Suprapubic skin (tissue), 4 donors: ENCODE results near the gene SFRP4. TPM values are rescaled to one million over a fixed set of nuclear protein-coding genes. Genes with fewer than 3 reads are reported as not detected.

Source experiments
- DNase-seq, 2 donors: peaks; one replicate each; pipeline ENCODE4 v3.0.0-alpha.2; 2019; ENCODE audit warnings: low spot score in 2 of 2
- H3K27ac ChIP-seq: fragments of 200-600 bp; sonication (generic); one replicate; pipeline ENCODE4 v1.5.1; 2019
- H3K27me3 ChIP-seq: fragments of 200-600 bp; sonication (generic); one replicate; pipeline ENCODE4 v1.5.1; 2019
- H3K36me3 ChIP-seq: fragments of 200-600 bp; sonication (generic); one replicate; pipeline ENCODE4 v1.5.1; 2019
- H3K4me1 ChIP-seq: fragments of 200-600 bp; sonication (generic); one replicate; pipeline ENCODE4 v1.5.1; 2019
- H3K4me3 ChIP-seq: fragments of 200-600 bp; sonication (generic); one replicate; pipeline ENCODE4 v1.5.1; 2019; ENCODE audit warnings: mild to moderate bottlenecking
- H3K9me3 ChIP-seq: fragments of 200-600 bp; sonication (generic); one replicate; pipeline ENCODE4 v1.5.1; 2019
- EP300 ChIP-seq: sonication (generic); formaldehyde crosslinking; IDR thresholded peaks from one replicate; pipeline ENCODE4 v1.6.1; 2017; ENCODE audit warnings: antibody characterized with exemption
- POLR2A ChIP-seq, 2 donors: fragments of 450-650 bp; IDR thresholded peaks; one replicate each; pipeline ENCODE4 v1.6.1; 2017; ENCODE audit warnings: antibody characterized with exemption in 2 of 2, mild to moderate bottlenecking in 2 of 2, moderate library complexity in 2 of 2
- POLR2AphosphoS5 ChIP-seq, 3 donors: sonication (generic); formaldehyde crosslinking; IDR thresholded peaks; one replicate each; pipeline ENCODE4 v1.6.1; 2017; ENCODE audit warnings: antibody characterized with exemption in 3 of 3
- WGBS: methylation state at CpG from one replicate; pipeline ENCODE4 v1.1.5; 2018; 5-methylcytosine and 5-hydroxymethylcytosine counted together
- total RNA-seq, 4 donors: library from RNA; depleted of rRNA; stranded (reverse); fragments of >200 nt; gene quantifications; one replicate each; pipeline ENCODE4 v1.1.0, GENCODE V29; 2016
- TF ChIP-seq, protein P1 (sequence below), 2 donors: fragments of 200-600 bp in 1 of 2; fragments of 450-650 bp in 1 of 2; sonication (generic) in 1 of 2; IDR thresholded peaks; one replicate each; pipeline ENCODE4 v1.5.1; 2016 to 2019; ENCODE audit warnings: antibody characterized with exemption in 2 of 2, mild to moderate bottlenecking in 1 of 2, moderate library complexity in 1 of 2

Gene SFRP4
- total RNA-seq, 4 donors from 2014 or later = 0.17 to 0.68 (median 0.34) TPM; not detected in 1

DNA sequence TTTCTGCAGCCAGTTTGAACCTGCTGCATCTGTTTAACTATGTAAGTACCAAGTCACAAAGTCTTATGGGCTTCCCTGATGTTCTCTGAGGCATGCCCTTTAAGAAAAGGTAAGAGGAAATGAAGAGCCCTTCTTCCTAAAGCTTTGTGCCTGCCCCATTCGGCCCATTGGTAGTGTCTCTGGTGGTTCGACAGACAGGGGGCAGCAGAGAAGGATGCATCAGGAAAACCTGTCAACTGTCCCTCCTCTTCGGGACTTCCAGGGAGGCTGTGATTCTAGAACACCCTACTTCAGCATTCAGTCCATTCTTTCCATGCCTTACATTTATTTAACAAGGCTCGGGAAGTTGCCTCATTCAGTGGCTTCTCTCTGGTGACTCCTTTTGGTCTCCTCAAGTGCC lies 1.9 kb upstream of the SFRP4 start:
- no peaks in the 10 kb centered on the region for H3K36me3 ChIP-seq
- WGBS = 61% methylated on average over 4 of the region's 4 CpGs
- H3K27me3 ChIP-seq = peaks cover 26% of the 10 kb centered on the region
- no peak overlapping the region for H3K4me3 ChIP-seq
- H3K4me1 ChIP-seq = peaks cover 26% of the 10 kb centered on the region
- no peaks in the 10 kb centered on the region for H3K9me3 ChIP-seq
- TF ChIP-seq POLR2AphosphoS5 (IDR thresholded peaks at IDR 0.05) (no peak), EP300 (no peak), POLR2A (IDR thresholded peaks at IDR 0.05) (no peak)
- TF ChIP-seq, protein P1, sequence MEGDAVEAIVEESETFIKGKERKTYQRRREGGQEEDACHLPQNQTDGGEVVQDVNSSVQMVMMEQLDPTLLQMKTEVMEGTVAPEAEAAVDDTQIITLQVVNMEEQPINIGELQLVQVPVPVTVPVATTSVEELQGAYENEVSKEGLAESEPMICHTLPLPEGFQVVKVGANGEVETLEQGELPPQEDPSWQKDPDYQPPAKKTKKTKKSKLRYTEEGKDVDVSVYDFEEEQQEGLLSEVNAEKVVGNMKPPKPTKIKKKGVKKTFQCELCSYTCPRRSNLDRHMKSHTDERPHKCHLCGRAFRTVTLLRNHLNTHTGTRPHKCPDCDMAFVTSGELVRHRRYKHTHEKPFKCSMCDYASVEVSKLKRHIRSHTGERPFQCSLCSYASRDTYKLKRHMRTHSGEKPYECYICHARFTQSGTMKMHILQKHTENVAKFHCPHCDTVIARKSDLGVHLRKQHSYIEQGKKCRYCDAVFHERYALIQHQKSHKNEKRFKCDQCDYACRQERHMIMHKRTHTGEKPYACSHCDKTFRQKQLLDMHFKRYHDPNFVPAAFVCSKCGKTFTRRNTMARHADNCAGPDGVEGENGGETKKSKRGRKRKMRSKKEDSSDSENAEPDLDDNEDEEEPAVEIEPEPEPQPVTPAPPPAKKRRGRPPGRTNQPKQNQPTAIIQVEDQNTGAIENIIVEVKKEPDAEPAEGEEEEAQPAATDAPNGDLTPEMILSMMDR (IDR thresholded peaks at IDR 0.05) = no peak
- no peak for DNase-seq
- no peak overlapping the region for H3K27ac ChIP-seq

DNA sequence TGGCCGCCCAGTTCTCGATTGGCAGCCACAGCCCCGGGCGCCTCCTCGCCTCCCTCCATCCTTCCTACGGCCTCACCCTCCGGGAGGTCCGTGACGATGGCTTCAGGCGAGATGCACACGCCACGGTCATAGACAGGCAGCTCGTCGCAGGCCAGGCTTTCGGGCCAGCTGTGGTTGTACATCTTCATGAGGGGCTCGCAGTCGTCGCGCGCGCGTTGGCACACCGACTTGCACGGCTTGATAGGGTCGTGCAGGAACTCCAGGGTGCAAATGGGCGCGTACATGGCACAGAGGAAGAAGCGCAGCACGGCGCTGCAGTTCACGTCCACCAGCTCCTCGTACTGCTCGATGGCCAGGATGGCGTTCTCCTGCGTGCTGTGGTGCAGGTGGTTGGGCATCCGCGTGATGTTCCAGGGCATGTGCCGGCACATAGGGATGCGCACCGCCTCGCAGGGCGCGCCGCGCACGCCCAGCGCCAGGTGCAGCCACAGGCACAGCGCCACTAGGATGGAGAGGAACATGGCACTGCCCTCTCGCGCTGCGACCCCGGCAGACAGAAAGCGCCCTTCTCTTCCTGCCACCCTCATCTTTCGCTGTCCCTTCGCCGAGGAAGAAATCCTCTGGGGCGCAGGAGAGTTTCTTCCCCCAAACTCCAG lies 472 bp downstream of the SFRP4 start:
- peak overlapping the region; percentile 50 for H3K4me3 ChIP-seq
- peaks cover 24% of the 10 kb centered on the region for H3K27me3 ChIP-seq
- WGBS = 6% methylated on average over 28 of the region's 57 CpGs
- H3K27ac ChIP-seq = peak overlapping the region; percentile 17
- TF ChIP-seq POLR2A (IDR thresholded peaks at IDR 0.05) (no peak), POLR2AphosphoS5 (IDR thresholded peaks at IDR 0.05) (no peak), EP300 (no peak)
- TF ChIP-seq, protein P1 (IDR thresholded peaks at IDR 0.05) = no peak
- no peaks in the 10 kb centered on the region for H3K9me3 ChIP-seq
- H3K4me1 ChIP-seq = peaks cover 24% of the 10 kb centered on the region
- DNase-seq = no peak
- no peaks in the 10 kb centered on the region for H3K36me3 ChIP-seq

DNA sequence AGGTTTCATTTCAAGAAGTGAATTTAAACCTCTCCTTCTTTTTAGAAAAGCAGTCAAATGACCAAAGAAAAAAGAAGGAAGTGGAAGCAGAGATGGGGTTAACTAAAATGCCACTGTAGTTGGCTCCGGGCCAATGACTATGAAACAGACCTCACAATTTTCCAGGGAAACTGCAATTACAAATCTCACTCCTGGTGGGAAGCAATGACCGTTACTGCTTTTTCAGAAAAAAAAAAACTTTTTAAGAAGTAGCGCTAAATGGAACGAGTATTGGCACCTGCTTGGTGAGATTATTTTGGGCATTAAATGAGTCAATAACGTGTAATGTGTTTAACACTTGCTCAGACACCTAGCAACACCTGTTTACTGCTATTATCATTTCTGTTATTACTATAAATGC lies 1.2 kb downstream of the SFRP4 start:
- no peak for DNase-seq
- H3K36me3 ChIP-seq = no peaks in the 10 kb centered on the region
- no peak overlapping the region for H3K27ac ChIP-seq
- no peaks in the 10 kb centered on the region for H3K9me3 ChIP-seq
- 17% methylated on average over 5 of the region's 5 CpGs for WGBS
- peaks cover 17% of the 10 kb centered on the region for H3K4me1 ChIP-seq
- H3K4me3 ChIP-seq = no peak overlapping the region
- TF ChIP-seq EP300 = no peak
- no peak for TF ChIP-seq POLR2A (IDR thresholded peaks at IDR 0.05)
- TF ChIP-seq, protein P1 (IDR thresholded peaks at IDR 0.05) = no peak
- no peak for TF ChIP-seq POLR2AphosphoS5 (IDR thresholded peaks at IDR 0.05)
- peaks cover 17% of the 10 kb centered on the region for H3K27me3 ChIP-seq

DNA sequence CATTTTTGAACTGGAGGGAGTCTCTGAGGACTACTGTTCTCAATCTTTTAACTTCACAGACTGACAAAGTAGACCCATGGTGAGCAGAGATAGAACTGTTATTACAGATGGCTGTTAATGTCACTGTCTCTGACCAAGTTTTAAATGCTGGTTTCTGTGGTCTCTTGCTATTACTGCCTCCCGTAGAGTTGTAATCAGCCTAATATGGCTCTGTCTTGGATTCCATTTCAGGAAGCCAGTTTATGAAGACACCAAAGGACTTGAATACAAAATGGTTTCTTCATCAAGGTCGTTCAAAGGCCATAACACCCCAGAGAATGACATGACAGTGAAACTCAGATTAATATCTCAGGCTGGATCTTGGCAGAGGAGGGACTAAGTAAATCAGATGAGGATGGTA lies 3.9 kb downstream of the SFRP4 start:
- H3K27ac ChIP-seq = no peak overlapping the region
- H3K27me3 ChIP-seq = peaks cover 13% of the 10 kb centered on the region
- no peaks in the 10 kb centered on the region for H3K36me3 ChIP-seq
- 58% methylated on average over 2 of the region's 2 CpGs for WGBS
- no peaks in the 10 kb centered on the region for H3K9me3 ChIP-seq
- no peak overlapping the region for H3K4me3 ChIP-seq
- peaks cover 15% of the 10 kb centered on the region for H3K4me1 ChIP-seq
- TF ChIP-seq EP300 = no peak
- DNase-seq = no peak

DNA sequence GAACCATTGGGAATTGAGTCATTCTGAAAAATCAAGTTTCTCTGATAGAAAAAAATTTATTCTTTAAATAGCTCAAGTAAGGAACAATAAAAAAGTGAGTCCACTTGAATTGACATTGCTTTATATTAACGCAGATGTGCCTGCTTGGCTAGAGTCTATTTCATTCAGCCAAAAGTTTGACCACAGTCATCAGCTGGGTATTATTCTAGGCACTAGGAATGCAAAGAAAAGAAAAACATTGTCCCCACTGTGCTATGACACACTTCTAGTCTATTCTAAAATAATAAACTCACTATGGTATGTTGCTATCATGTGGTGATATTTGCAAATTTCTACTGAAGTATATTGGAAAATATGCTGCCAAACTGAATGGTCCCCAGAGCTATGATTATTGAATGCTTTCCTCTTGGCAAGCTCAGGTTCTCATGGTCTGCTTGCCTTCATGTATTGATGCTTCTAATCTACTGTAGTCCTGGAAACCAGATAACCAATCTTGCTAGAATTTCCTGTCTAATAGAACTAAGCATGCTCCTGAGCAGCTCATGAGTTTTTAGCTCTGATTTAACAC lies 8.3 kb downstream of the SFRP4 start:
- TF ChIP-seq, protein P1 (IDR thresholded peaks at IDR 0.05) = no peak
- TF ChIP-seq POLR2AphosphoS5 (IDR thresholded peaks at IDR 0.05) (no peak), POLR2A (IDR thresholded peaks at IDR 0.05) (no peak), EP300 (no peak)
- no peak overlapping the region for H3K4me3 ChIP-seq
- no peak for DNase-seq
- 79% methylated on average over 1 of the region's 1 CpG for WGBS
- H3K27me3 ChIP-seq = no peaks in the 10 kb centered on the region
- no peaks in the 10 kb centered on the region for H3K4me1 ChIP-seq
- no peak overlapping the region for H3K27ac ChIP-seq
- no peaks in the 10 kb centered on the region for H3K9me3 ChIP-seq
- no peaks in the 10 kb centered on the region for H3K36me3 ChIP-seq
